Activated CD8-positive, alpha-beta T cell treated with anti-CD3 and anti-CD28 coated beads, Interleukin-2, amount 10 ng/mL, durations not matched to agents 7 days and 5 days (primary cell): Measurements from ENCODE around the gene FAM168A. TPM values are rescaled to one million over a fixed set of nuclear protein-coding genes. Genes with fewer than 3 reads are reported as not detected.
"Not testable (repeated sequence)": the region's sequence is repeated elsewhere in the genome, so short reads cannot be mapped to it uniquely, and the experiment has no call there.

Source experiments
- ATAC-seq: fragments of 150-1000 bp; cut with Tn5 transposase; one replicate; pipeline ENCODE4 v1.10.0; 2021; ENCODE audit warnings: moderate library complexity
- CTCF ChIA-PET: fragments of 350-600 bp; sonication (Branson Sonifier 250); formaldehyde crosslinking; loops from one replicate; lab custom pipeline; 2021; ENCODE audit warnings: antibody characterized with exemption; lab: Charles Lee
- POLR2A ChIA-PET: fragments of 350-600 bp; sonication (Branson Sonifier 250); formaldehyde crosslinking; loops from one replicate; lab custom pipeline; 2021; ENCODE audit warnings: antibody characterized with exemption; lab: Charles Lee
- DNase-seq: peaks from one replicate; pipeline ENCODE4 v3.0.0-alpha.2; 2020
- H3K27ac Mint-ChIP-seq: one replicate; pipeline ENCODE4 v1.8.0; 2021; ENCODE audit warnings: mild to moderate bottlenecking, mixed read lengths
- H3K27me3 Mint-ChIP-seq: one replicate; pipeline ENCODE4 v1.8.0; 2021; ENCODE audit warnings: low read depth, mixed read lengths
- H3K36me3 Mint-ChIP-seq: one replicate; pipeline ENCODE4 v1.8.0; 2021; ENCODE audit warnings: low read depth, mixed read lengths
- H3K4me1 Mint-ChIP-seq: one replicate; pipeline ENCODE4 v1.8.0; 2021; ENCODE audit warnings: low read depth, mixed read lengths
- H3K4me3 Mint-ChIP-seq: one replicate; pipeline ENCODE4 v1.8.0; 2021; ENCODE audit warnings: mild to moderate bottlenecking, mixed read lengths
- H3K9me3 Mint-ChIP-seq: one replicate; pipeline ENCODE4 v1.8.0; 2022; ENCODE audit warnings: mixed read lengths; ENCODE audit not compliant: insufficient read depth
- total RNA-seq, 2 experiments: library from RNA; stranded (reverse); gene quantifications; one replicate each; pipeline ENCODE4 v1.2.3, GENCODE V29; 2021

The FAM168A gene
- total RNA-seq, 2 experiments from 2014 or later, result 25.9 to 27.8 TPM

DNA sequence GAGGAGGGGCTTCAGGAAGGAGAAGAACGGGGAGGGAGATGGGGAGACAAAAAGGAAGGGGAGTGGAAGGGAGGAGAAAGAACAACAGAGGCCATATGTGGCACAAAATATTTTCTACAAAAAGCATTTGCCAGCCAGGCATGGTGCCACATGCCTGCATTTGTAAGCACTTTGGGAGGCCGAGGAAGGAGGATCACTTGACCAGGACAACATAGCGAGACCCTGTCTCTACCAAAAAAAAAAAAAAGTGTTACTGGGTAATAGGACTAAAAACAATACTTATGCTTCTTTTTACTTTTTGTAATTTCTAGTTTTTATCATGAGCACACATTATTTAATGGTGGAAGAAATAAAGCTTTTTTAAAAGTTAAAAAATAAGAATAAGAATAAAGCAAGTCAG lies 5.3 kb downstream of the FAM168A start:
- Mint-ChIP-seq H3K4me1 (peaks cover 37% of the 10 kb centered on the region), H3K36me3 (peaks cover 9% of the 10 kb centered on the region), H3K9me3 (no peaks in the 10 kb centered on the region), H3K27me3 (peaks cover 3% of the 10 kb centered on the region), H3K27ac (no peak overlapping the region), H3K4me3 (no peak overlapping the region)
- ATAC-seq (no peak), DNase-seq (no peak)
- CTCF ChIA-PET, result interaction anchor here (1.6 kb wide), 1 partner anchor 114 kb away, joined by 6 read pairs; no protein-coding TSS in a partner anchor
- POLR2A ChIA-PET, result no interaction called here

DNA sequence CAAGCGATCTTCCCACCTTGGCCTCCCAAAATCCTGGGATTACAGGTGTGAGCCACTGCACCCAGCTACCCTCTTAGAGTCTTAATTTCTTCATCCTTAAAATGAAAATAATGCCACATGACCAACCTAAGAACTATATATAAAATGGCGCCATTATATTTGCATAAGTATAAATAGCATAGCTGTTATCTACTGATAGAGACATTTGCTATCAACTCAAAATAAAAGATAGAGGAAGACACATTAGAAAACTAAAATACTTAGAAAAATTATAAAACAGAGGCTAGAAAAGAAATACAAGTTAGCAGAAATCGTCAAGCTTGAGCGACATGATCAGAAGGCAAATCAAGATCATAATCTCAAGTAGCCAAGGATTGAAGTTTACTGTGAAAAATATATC lies 6.2 kb downstream of the FAM168A start:
- ATAC-seq, result no peak
- Mint-ChIP-seq H3K27ac (no peak overlapping the region), H3K9me3 (no peaks in the 10 kb centered on the region), H3K4me1 (peaks cover 31% of the 10 kb centered on the region), H3K27me3 (peaks cover 3% of the 10 kb centered on the region), H3K36me3 (peaks cover 7% of the 10 kb centered on the region), H3K4me3 (no peak overlapping the region)
- ChIA-PET CTCF (interaction anchor here (1.3 to 1.6 kb wide), 4 partner anchors 11 to 146 kb away, joined by 4 to 6 read pairs (median 4); no protein-coding TSS in a partner anchor), POLR2A (no interaction called here)
- DNase-seq, result no peak

DNA sequence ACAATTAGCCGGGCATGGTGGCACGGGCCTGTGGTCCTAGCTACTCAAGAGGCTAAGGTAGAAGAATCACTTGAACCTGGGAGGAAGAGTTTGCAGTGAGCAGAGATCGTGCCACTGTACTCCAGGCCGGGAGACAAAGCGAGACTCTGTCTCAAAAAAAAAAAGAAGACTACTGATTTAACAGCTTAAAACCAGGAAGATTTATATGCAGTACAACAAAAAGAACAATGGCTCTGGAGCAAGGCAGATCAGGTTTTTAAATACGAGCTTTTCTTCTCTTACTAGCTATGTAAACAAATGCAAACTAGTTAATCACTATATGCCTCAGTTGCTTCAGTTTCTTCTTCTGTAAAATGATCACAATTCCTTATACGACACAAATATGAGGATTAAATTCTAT lies 6.9 kb downstream of the FAM168A start:
- no peak for ATAC-seq
- peaks cover 25% of the 10 kb centered on the region for H3K4me1 Mint-ChIP-seq

DNA sequence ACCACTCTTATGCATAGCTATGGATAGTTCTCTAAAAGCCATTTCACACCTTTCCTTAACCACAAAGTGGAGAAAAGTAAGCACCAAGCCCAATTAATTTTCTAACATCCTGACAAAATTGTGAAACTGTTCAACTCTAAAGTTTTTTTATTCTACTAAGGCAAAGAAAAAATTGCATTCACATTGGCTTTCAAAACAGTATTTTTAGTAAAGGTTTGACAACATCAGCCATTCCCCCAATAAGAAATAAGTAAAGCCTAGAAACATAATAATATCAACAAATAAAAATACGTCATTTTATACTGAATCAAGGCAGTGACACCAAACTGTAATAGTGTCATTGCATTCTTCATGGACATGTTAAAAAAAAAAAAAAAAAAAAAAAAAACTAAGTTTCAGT lies 11.1 kb downstream of the FAM168A start:
- CTCF ChIA-PET, result no interaction called here

More for the DNA sequence above, 6.9 kb downstream of the FAM168A start:
- Mint-ChIP-seq H3K9me3 (no peaks in the 10 kb centered on the region), H3K36me3 (peaks cover 4% of the 10 kb centered on the region), H3K27ac (no peak overlapping the region), H3K4me3 (no peak overlapping the region), H3K27me3 (no peaks in the 10 kb centered on the region)
- ChIA-PET POLR2A (no interaction called here), CTCF (interaction anchor here (1.3 to 1.6 kb wide), 4 partner anchors 10 to 145 kb away, joined by 4 to 6 read pairs (median 4); no protein-coding TSS in a partner anchor)
- DNase-seq, result no peak

DNA sequence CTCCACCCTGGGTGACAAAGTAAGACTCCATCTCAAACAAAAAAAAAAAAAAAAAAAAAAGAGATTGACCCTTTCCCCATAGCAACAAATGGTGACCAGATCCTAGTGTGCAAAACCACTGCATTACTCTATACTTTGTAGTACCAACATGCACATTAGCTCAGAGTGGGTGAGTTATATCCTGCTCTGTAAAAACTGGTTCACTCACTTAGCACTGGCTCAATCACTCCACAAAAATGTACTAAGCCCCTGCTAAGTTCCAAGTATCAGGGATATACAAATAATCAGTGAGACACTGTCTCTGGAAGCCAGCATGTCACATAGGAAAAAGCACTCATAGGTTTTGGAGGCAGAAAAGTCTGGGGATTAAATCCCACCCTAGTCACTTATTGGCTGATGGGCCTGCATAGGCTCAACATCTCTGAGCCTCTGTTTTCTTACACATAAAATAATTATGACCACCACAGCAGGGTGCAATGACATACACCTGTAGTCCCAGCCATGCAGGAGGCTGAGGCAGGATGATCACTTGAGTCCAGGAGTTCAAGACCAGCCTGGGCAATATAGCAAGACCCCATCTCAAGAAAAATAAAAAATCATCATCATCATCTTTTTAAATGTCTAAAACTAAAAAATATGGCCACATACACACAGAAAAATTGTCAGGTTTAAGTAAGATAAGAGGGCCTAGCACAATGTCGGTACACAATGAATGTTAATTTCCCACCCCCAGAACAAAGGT lies 11.9 kb downstream of the FAM168A start:
- no peak for ATAC-seq
- POLR2A ChIA-PET, result interaction anchor here (1.0 kb wide), 1 partner anchor 8 kb away, joined by 4 read pairs; no protein-coding TSS in a partner anchor
- DNase-seq, result no peak
- CTCF ChIA-PET, result interaction anchor here (0.7 kb wide), 1 partner anchor 9 kb away, joined by 3 read pairs; no protein-coding TSS in a partner anchor
- no peak overlapping the region for H3K27ac Mint-ChIP-seq
- peaks cover 6% of the 10 kb centered on the region for H3K36me3 Mint-ChIP-seq
- no peak overlapping the region for H3K4me3 Mint-ChIP-seq
- no peaks in the 10 kb centered on the region for H3K9me3 Mint-ChIP-seq
- H3K27me3 Mint-ChIP-seq, result no peaks in the 10 kb centered on the region
- H3K4me1 Mint-ChIP-seq, result peaks cover 12% of the 10 kb centered on the region

More for the DNA sequence above, 11.1 kb downstream of the FAM168A start:
- Mint-ChIP-seq H3K36me3 (peaks cover 6% of the 10 kb centered on the region), H3K27ac (no peak overlapping the region), H3K27me3 (no peaks in the 10 kb centered on the region), H3K4me3 (no peak overlapping the region), H3K9me3 (no peaks in the 10 kb centered on the region), H3K4me1 (peaks cover 12% of the 10 kb centered on the region)
- ATAC-seq (no peak), DNase-seq (no peak)
- POLR2A ChIA-PET, result no interaction called here

DNA sequence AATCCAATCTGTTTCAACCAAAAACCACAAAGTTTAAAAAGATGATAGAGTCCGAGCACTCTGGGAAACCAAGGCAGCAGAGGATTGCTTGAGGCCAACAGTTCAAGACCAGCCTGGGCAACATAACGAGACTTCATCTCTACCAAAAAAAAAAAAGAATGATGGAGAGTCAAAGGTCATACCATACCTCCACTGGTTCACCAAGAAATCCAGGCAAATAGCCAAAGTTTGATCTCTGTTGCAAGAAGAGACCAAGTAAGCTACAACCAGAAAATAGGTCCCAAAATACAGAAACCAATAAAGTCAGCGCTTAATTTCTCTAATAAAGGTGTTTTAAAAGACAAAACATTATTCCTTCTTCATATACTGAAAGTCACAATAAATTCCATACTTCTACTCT lies 13.1 kb downstream of the FAM168A start:
- no peak overlapping the region for H3K27ac Mint-ChIP-seq
- no peaks in the 10 kb centered on the region for H3K27me3 Mint-ChIP-seq
- DNase-seq, result no peak
- POLR2A ChIA-PET, result interaction anchor here (0.6 to 1.0 kb wide), 2 partner anchors 10 to 56 kb away, joined by 3 to 4 read pairs; no protein-coding TSS in a partner anchor
- H3K4me3 Mint-ChIP-seq, result no peak overlapping the region
- H3K9me3 Mint-ChIP-seq, result no peaks in the 10 kb centered on the region
- ATAC-seq, result no peak
- peaks cover 12% of the 10 kb centered on the region for H3K4me1 Mint-ChIP-seq
- CTCF ChIA-PET, result no interaction called here
- peaks cover 6% of the 10 kb centered on the region for H3K36me3 Mint-ChIP-seq

DNA sequence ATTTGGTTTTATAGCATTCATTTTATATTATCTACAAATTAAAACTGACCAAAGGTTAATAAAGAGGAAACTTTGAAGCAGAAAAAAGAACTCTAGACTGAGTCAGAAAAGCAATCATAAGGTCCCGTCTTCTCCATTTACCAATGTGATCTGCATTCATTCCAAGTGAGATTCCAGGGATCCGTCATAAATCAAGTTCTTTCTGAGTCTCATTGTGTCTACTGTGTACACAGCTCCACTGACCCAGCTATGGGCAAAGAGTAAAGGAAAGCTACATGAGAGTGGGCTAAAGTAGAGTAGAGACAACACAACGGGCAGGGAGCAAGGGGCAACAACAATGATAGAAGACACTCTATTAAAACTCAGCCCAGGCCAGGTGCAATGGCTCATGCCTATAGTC lies 15.3 kb downstream of the FAM168A start:
- Mint-ChIP-seq H3K4me1 (peaks cover 13% of the 10 kb centered on the region), H3K36me3 (peaks cover 14% of the 10 kb centered on the region), H3K4me3 (no peak overlapping the region), H3K27ac (no peak overlapping the region), H3K9me3 (no peaks in the 10 kb centered on the region), H3K27me3 (no peaks in the 10 kb centered on the region)
- no peak for DNase-seq
- POLR2A ChIA-PET, result no interaction called here
- ATAC-seq, result no peak
- CTCF ChIA-PET, result no interaction called here

DNA sequence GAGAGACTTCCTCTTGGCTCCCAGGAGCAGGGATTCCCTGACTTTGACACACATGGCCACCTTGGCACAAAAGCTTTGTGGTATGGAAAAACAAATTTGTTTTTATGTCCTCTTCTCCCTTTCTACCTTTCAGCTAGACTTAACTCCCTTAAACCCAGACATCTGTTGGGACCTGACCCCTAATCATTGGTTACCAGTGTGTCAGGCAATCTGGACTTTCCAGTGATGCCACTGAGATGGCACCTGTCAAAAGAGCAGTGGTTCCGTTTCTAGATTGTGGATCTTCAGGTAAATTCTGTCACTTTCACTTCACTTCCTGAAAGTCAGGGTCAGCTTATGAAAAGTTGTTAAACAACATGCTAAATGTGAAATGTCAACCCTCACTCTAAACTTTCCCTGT lies 17.2 kb downstream of the FAM168A start:
- H3K36me3 Mint-ChIP-seq, result peaks cover 16% of the 10 kb centered on the region
- H3K27me3 Mint-ChIP-seq, H3K4me3 Mint-ChIP-seq, H3K27ac Mint-ChIP-seq, DNase-seq, H3K9me3 Mint-ChIP-seq, ATAC-seq: not testable (repeated sequence)
- POLR2A ChIA-PET, result interaction anchor here (0.6 kb wide), 1 partner anchor 16 kb away, joined by 3 read pairs; no protein-coding TSS in a partner anchor
- CTCF ChIA-PET, result interaction anchor here (1.1 to 1.6 kb wide), 4 partner anchors 10 to 178 kb away, joined by 3 to 6 read pairs (median 4); no protein-coding TSS in a partner anchor
- H3K4me1 Mint-ChIP-seq, result peaks cover 14% of the 10 kb centered on the region

DNA sequence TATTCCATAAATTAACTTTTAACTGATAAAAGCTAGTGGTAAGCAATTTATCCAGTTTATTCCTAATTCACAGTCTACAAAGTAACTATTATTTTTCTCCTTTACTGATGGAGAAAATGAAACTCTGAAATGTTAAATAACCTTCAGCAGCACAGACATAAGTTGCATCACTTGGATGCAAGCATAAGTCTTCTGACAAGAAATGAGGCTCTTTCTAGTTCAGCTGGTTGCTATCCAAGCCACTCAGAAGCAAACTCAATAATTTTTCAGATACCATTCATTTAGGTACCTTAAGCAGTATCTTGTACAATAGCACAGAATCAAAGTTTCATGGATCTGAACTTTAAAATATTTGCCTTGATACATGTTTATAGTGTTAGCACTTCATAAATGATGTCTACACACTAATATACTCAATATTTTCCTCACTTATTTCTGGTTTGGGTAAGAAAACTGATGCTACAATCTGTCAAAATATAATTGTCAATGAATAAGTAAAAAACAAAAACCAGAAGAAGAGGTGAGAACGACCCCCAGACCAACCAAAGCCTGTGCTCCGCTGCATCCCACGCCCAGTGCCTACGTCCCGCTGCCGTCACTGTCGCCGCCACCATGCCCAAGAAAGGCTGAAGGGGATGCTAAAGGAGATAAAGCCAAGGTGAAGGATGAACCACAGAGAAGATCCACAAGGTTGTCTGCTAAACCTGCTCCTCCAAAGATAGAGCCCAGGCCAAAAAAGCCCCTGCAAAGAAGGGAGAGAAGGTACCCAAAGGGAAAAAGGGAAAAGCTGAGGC lies 18.1 kb downstream of the FAM168A start:
- POLR2A ChIA-PET, result no interaction called here
- Mint-ChIP-seq H3K27me3 (no peaks in the 10 kb centered on the region), H3K4me1 (peaks cover 14% of the 10 kb centered on the region), H3K36me3 (peaks cover 15% of the 10 kb centered on the region), H3K27ac (no peak overlapping the region), H3K4me3 (no peak overlapping the region), H3K9me3 (no peaks in the 10 kb centered on the region)
- CTCF ChIA-PET, result interaction anchor here (1.3 to 1.5 kb wide), 3 partner anchors 80 to 229 kb away, joined by 3 read pairs; no protein-coding TSS in a partner anchor
- no peak for ATAC-seq
- no peak for DNase-seq

DNA sequence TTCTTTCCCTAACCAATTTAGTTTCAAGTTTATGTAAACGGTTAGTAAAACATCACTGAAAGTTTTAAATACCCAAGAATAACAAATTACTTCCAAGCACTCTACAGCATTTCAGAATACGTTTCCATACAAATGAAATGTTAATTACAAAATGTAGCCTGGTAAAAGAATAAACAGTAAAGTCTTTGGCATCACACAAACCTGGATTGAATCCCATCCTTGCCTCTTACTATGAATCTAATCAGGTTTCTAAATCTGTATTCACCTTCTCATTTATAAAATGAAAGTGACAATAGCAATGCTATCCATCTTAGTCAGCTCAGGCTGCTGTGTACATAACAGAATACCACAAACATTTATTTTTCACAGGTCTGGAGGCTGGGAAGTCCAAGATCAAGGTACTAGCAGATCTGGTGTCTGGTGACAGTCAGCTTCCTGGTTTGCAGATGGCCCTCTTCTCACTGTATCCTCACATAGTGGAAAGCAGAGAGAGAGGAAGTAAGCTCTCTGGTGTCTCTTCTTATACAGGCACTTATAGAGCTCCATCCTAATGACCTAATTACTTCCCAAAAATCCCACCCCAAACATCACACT lies 19.2 kb downstream of the FAM168A start:
- Mint-ChIP-seq H3K9me3 (no peaks in the 10 kb centered on the region), H3K4me3 (no peak overlapping the region), H3K27me3 (no peaks in the 10 kb centered on the region), H3K36me3 (peaks cover 14% of the 10 kb centered on the region), H3K27ac (no peak overlapping the region), H3K4me1 (peaks cover 14% of the 10 kb centered on the region)
- ChIA-PET CTCF (interaction anchor here (0.5 to 1.5 kb wide), 6 partner anchors 47 to 227 kb away, joined by 3 read pairs; no protein-coding TSS in a partner anchor), POLR2A (interaction anchor here (0.6 to 0.7 kb wide), 2 partner anchors 9 to 765 kb away, joined by 3 read pairs; no protein-coding TSS in a partner anchor)
- ATAC-seq (peak; percentile 27), DNase-seq (no peak)

DNA sequence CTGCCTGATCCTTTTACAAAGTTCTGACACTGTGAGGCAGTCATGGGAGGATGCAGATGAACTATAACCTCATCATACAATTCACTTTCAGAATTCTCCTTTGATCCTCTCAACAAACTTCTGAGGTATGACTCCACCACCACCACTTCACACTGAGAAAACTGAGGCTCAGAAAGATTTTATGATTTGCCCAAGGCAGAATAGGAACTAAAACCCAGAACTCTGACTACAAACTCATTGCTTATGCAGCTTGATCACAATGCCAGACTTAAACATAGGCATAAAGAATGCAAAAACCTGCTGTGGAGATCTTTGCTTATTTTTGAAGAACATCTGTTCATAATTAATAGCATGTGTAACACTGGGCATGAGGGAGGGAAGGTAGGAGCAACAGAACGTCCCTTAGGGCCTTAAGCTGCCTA lies 20.4 kb downstream of the FAM168A start:
- Mint-ChIP-seq H3K27me3 (no peaks in the 10 kb centered on the region), H3K27ac (no peak overlapping the region), H3K9me3 (no peaks in the 10 kb centered on the region), H3K4me1 (peaks cover 14% of the 10 kb centered on the region), H3K4me3 (no peak overlapping the region), H3K36me3 (peaks cover 19% of the 10 kb centered on the region)
- DNase-seq, result no peak
- peak; percentile 60 for ATAC-seq
- POLR2A ChIA-PET, result interaction anchor here (1.5 kb wide), 1 partner anchor 21 kb away, joined by 4 read pairs; no protein-coding TSS in a partner anchor
- CTCF ChIA-PET, result interaction anchor here (0.7 to 1.9 kb wide), 8 partner anchors 8 to 162 kb away, joined by 3 to 5 read pairs (median 3); no protein-coding TSS in a partner anchor
